ENCODE data around the gene CHD6.

GRCh38 chr20:41480054-41480770 is 138.0 kb downstream of the CHD6 start:
- no peak for TF ChIP-seq CTCF (IDR thresholded peaks at IDR 0.05; ENCODE audit: low read length)
- TF ChIP-seq EZH2 (IDR thresholded peaks at IDR 0.05; ENCODE audit: borderline replicate concordance, low read length), result no peak

Data from OCI-LY1 (cell line).